BLaER1 treated with 17β-estradiol and CSF1 and Interleukin-3, amounts not matched to agents 10 nM and 100 nM (cell line): ENCODE results near the gene RBFOX1.

Experiments
- H3K27ac ChIP-seq, 11 experiments: shearing (Covaris generic); formaldehyde crosslinking; 2 replicates each; pipeline ENCODE4 v1.8.1; 2022
- H3K27me3 ChIP-seq, 11 experiments: shearing (Covaris generic); formaldehyde crosslinking; 2 replicates each; pipeline ENCODE4 v1.8.1; 2022
- H3K36me3 ChIP-seq, 11 experiments: shearing (Covaris generic); formaldehyde crosslinking; 2 replicates each; pipeline ENCODE4 v1.8.1; 2022
- H3K4me1 ChIP-seq, 10 experiments: shearing (Covaris generic); formaldehyde crosslinking; 2 replicates each; pipeline ENCODE4 v1.8.1; 2022
- H3K4me2 ChIP-seq, 11 experiments: shearing (Covaris generic); formaldehyde crosslinking; 2 replicates each; pipeline ENCODE4 v1.8.1; 2022
- H3K4me3 ChIP-seq, 10 experiments: shearing (Covaris generic); formaldehyde crosslinking; 2 replicates each; pipeline ENCODE4 v1.8.1; 2022
- H3K9ac ChIP-seq, 11 experiments: shearing (Covaris generic); formaldehyde crosslinking; 2 replicates each; pipeline ENCODE4 v1.8.1; 2022
- H3K9me3 ChIP-seq, 11 experiments: shearing (Covaris generic); formaldehyde crosslinking; replicated peaks in 1 of 11; 2 replicates each; pipeline ENCODE4 v1.8.1; 2022
- H4K20me1 ChIP-seq, 11 experiments: shearing (Covaris generic); formaldehyde crosslinking; 2 replicates each; pipeline ENCODE4 v1.8.1; 2022
- Cebpa-rat ChIP-seq, 11 experiments: shearing (Covaris generic); IDR thresholded peaks; 2 replicates each; pipeline ENCODE4 v1.8.1; 2022

RBFOX1 gene

DNA sequence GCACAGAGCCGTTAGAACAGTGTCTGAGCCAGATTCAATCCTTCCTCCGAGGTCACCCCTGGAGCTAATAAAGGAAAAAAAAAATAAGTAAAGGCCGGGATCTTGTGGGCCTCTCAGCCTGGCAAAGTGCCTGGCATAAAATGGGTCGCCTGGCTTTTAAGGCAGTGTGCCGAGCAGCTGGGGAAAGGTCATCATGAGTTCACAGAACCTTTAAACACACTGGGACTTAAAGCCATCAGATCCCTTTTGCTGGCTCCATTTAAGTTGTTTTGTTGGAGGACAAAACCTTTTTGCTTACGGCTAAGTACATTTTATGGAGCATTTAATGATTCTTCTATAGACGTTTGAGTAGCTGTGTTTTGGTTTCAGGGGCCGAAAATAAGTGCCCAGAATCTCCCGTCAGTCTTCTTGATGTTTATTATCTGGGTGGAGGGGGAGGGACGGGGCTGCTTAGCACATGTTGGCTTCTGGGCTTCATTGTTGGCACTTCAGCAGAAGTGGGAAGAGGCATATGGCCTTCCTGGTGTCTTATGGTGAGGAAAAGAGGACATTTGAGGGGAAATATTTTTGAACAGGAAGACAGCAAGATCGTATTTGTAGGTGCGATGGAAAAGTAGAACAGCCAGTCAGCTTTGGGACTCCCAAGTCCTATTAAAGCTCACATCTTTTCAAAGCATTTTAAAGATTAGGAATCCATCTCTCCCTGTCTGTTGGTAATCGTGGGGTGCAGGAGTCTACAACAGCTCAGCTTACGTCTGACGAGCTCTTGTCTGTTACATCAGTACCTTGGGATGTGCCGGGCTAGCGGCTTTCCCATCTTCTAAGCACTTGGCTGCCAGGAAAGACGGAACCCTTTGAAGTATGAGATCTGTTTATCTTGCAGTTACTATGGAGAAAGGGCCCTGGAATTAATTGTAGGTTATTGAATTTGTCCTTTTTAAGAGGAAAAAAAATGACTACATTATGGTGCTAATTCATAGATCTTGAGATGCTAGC, 31.1 kb downstream of the RBFOX1 start:
- H3K9me3 ChIP-seq, result peaks cover 0 to 9% (median 5%) of the 10 kb centered on the region in 11 experiments; a peak in 9 of 22 replicates
- TF ChIP-seq Cebpa-rat (IDR thresholded peaks at IDR 0.05), result no peak
- H4K20me1 ChIP-seq, result no peaks in the 10 kb centered on the region

DNA sequence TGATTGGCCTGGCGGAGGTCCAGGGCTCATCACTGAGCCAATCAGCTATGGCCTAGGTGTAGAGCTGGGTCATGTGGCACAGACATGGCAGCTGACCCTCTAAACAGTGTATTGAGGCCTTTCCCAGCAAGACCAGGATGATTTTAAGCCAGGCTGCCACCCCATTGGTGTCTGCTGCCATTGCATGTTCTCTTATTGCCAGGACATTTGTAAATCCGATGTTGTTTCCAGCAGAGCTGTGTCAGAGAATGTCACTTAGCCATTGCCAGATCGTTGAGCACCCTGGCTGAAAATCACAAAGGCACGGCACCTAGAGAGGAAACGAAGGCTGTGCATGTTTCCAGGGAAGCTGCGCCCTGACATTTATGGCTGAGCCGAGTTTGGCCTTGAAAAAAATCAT, 33.4 kb downstream of the RBFOX1 start:
- Histone ChIP-seq H3K4me2 (peak overlapping the region in 1 of 11 experiments; percentile 7; a peak in 1 of 22 replicates), H3K27me3 (no peaks in the 10 kb centered on the region), H3K36me3 (no peaks in the 10 kb centered on the region), H3K9ac (no peak overlapping the region), H3K4me3 (no peak overlapping the region), H3K4me1 (peaks cover 0 to 7% (median 0%) of the 10 kb centered on the region in 10 experiments; a peak in 2 of 20 replicates), H3K27ac (no peak overlapping the region), H4K20me1 (no peaks in the 10 kb centered on the region), H3K9me3 (peaks cover 0 to 9% (median 5%) of the 10 kb centered on the region in 11 experiments; a peak in 9 of 22 replicates)
- TF ChIP-seq Cebpa-rat (IDR thresholded peaks at IDR 0.05), result no peak

More for the DNA sequence above, 31.1 kb downstream of the RBFOX1 start:
- Histone ChIP-seq H3K36me3 (no peaks in the 10 kb centered on the region), H3K27me3 (no peaks in the 10 kb centered on the region), H3K4me2 (no peak overlapping the region), H3K4me3 (no peak overlapping the region), H3K9ac (no peak overlapping the region), H3K4me1 (peaks cover 0 to 7% (median 0%) of the 10 kb centered on the region in 10 experiments; a peak in 2 of 20 replicates), H3K27ac (no peak overlapping the region)

DNA sequence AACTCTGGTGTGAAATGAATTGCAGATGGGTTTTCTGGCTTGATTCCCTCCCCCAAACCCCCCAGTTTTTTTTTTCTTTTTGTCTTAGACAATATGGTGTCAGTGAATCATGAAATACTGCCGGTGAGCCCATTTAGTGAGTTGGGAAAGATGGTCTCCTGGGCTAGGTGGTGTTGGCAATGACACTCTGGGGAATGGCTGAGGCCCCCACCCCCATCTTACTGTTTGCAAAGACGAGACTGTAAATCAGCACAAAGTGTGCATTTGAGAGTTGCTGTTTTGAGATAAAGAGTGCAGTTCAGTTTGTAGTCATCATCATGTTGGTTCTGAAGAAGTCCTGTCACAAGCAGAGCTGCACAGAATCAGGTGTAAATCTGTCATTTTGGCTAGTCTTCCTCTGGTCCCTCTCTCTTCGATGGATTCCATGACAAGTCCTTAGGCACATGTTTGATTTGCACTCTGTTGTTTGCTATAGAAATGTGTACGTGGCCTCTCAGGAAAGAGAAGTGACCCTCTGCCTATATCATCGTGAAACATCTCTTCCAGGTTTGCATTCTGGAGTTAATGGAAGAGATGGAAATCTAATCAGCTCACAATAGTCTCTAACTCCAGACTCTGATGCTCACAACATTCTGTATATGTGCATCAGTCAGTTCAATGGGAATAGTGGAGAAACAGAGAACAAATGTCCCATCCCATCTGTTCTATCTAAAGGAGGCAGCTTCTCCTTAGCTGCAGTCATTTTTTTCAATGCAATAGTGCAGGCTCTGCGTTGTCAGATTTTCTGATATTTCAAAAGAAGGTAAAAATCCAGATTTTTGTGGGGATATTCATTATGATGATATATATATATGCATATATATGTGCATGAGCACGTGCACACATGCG, 34.6 kb downstream of the RBFOX1 start:
- Histone ChIP-seq H3K9ac (no peak overlapping the region), H3K4me3 (no peak overlapping the region), H3K27ac (no peak overlapping the region), H3K4me1 (peaks cover 0 to 7% (median 0%) of the 10 kb centered on the region in 10 experiments; a peak in 2 of 20 replicates), H3K4me2 (no peak overlapping the region), H4K20me1 (no peaks in the 10 kb centered on the region), H3K9me3 (peaks cover 0 to 9% (median 5%) of the 10 kb centered on the region in 11 experiments; a peak in 9 of 22 replicates), H3K27me3 (no peaks in the 10 kb centered on the region), H3K36me3 (no peaks in the 10 kb centered on the region)
- TF ChIP-seq Cebpa-rat (IDR thresholded peaks at IDR 0.05), result no peak

DNA sequence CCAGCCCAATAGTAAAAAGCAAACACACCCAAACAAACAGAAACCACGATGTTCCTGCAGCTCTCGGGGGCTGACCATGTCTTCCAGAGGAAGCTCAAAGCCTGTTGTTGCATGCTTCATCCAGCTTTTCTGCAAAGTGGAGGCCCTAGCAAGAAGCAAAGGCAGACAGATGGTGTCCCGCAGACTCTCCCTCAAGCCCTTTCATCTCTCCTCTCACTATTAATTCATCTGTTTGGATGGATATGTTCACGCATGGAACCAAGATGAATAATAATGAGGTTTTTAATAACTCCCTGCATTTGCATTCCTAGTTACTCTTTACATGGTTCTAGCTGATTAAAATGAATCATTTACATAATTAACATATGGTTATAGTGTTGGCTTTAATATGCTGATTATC, 36.6 kb downstream of the RBFOX1 start:
- H3K9me3 ChIP-seq, result peaks cover 0 to 9% (median 5%) of the 10 kb centered on the region in 11 experiments; a peak in 9 of 22 replicates

DNA sequence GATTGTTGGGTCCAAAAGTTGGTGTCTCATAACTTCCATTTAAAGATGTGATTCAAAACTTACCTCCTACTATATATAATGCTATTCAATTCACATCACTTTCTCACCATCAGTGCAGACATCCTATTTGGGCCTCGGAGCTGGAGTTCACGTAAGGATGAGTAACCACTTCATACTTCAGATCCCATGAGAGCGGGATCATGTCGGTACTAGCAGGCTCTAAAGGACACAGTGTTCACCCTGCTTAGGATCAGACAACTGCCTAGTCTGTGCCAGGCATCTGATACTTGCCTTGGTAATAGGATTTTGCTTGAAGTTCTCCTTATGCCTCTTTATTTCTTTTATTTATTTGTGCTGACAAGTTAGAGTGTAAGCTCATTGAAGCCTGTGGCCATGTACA, 39.5 kb downstream of the RBFOX1 start:
- no peak for TF ChIP-seq Cebpa-rat (IDR thresholded peaks at IDR 0.05)
- H3K4me2 ChIP-seq, result no peak overlapping the region

More for the DNA sequence above, 36.6 kb downstream of the RBFOX1 start:
- H3K4me3 ChIP-seq, result no peak overlapping the region
- no peaks in the 10 kb centered on the region for H4K20me1 ChIP-seq
- H3K4me1 ChIP-seq, result peaks cover 0 to 7% (median 0%) of the 10 kb centered on the region in 10 experiments; a peak in 2 of 20 replicates
- H3K27me3 ChIP-seq, result no peaks in the 10 kb centered on the region
- H3K9ac ChIP-seq, result no peak overlapping the region
- TF ChIP-seq Cebpa-rat (IDR thresholded peaks at IDR 0.05), result no peak
- no peak overlapping the region for H3K27ac ChIP-seq
- H3K4me2 ChIP-seq, result no peak overlapping the region
- no peaks in the 10 kb centered on the region for H3K36me3 ChIP-seq

DNA sequence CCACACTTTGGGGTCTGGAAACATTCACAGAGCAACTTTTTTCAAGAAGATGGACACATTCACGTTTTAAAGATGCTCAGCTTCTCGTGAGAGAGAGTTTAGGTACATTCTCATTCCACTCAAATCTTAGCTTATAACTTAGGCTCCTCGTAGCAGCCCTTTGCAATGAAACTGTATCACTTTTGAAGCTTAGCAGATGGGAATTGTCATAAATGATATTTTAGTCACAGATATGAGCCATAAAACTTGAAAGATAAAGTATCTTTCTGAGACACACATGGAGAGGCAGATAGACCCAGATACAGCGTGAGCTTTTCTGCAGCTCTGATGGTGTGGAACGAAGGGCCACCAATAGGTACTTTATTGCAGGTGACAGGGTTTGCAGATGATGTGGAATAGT, 41.1 kb downstream of the RBFOX1 start:
- no peak overlapping the region for H3K27ac ChIP-seq
- no peak overlapping the region for H3K9ac ChIP-seq
- H3K27me3 ChIP-seq, result no peaks in the 10 kb centered on the region
- no peaks in the 10 kb centered on the region for H3K36me3 ChIP-seq
- no peaks in the 10 kb centered on the region for H3K9me3 ChIP-seq
- no peaks in the 10 kb centered on the region for H3K4me1 ChIP-seq
- TF ChIP-seq Cebpa-rat (IDR thresholded peaks at IDR 0.05), result no peak
- no peak overlapping the region for H3K4me2 ChIP-seq
- H3K4me3 ChIP-seq, result no peak overlapping the region
- no peaks in the 10 kb centered on the region for H4K20me1 ChIP-seq

More for the DNA sequence above, 39.5 kb downstream of the RBFOX1 start:
- H3K27ac ChIP-seq, result no peak overlapping the region
- H3K36me3 ChIP-seq, result no peaks in the 10 kb centered on the region
- H3K4me1 ChIP-seq, result no peaks in the 10 kb centered on the region
- H3K4me3 ChIP-seq, result no peak overlapping the region
- H3K9me3 ChIP-seq, result no peaks in the 10 kb centered on the region
- no peaks in the 10 kb centered on the region for H4K20me1 ChIP-seq
- no peak overlapping the region for H3K9ac ChIP-seq
- no peaks in the 10 kb centered on the region for H3K27me3 ChIP-seq

DNA sequence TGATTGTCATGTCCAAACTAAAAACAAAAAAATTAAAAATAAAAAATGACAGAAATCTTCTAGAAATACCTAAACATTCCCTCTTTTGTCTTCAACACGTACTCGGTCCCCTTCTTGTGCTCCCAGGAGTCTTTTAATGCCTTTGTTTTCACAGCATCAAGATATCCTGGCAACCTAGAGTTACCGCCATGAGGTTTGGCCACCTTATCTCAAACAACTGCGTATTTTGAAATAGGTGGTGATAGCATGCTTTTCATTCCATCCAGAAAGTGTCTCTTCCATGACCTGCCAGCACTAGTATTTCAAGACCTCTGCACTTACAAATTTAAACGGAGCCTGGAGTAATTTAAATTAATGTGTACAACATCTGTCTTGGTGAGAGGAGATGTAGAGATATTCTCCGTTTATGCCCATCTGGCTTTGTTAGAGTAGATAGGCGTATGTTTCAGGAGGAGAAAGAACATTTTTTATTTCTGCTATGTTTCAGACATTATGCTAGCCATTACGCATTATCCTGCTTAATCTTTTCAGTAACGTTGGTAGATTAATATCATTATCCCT, 42.0 kb downstream of the RBFOX1 start:
- no peak overlapping the region for H3K4me2 ChIP-seq
- H3K4me3 ChIP-seq, result no peak overlapping the region
- no peaks in the 10 kb centered on the region for H3K9me3 ChIP-seq
- no peaks in the 10 kb centered on the region for H4K20me1 ChIP-seq
- H3K9ac ChIP-seq, result no peak overlapping the region
- H3K36me3 ChIP-seq, result no peaks in the 10 kb centered on the region
- no peaks in the 10 kb centered on the region for H3K27me3 ChIP-seq
- no peak for TF ChIP-seq Cebpa-rat (IDR thresholded peaks at IDR 0.05)
- H3K4me1 ChIP-seq, result no peaks in the 10 kb centered on the region
- H3K27ac ChIP-seq, result no peak overlapping the region

DNA sequence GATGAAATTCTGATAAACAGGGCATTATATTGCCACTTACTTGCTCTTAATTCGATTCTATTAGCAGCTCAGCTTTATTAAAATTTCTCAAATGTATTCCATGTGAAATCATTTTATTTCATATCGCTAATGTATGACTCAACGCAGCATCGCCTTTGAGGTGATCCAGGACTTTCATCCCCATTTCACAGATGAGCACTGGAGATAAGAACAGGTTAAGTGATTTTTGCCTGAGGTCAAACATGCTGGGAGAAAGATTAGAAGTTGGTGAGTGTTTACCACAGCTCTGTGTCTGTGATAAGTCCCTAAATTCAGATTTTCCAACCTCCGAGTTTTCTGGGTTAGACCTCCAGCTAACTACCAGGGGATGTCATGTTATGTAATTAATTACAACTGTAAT, 43.6 kb downstream of the RBFOX1 start:
- no peak overlapping the region for H3K4me3 ChIP-seq
- no peaks in the 10 kb centered on the region for H4K20me1 ChIP-seq
- no peak overlapping the region for H3K27ac ChIP-seq
- no peaks in the 10 kb centered on the region for H3K4me1 ChIP-seq
- H3K36me3 ChIP-seq, result no peaks in the 10 kb centered on the region
- H3K9me3 ChIP-seq, result no peaks in the 10 kb centered on the region
- no peak for TF ChIP-seq Cebpa-rat (IDR thresholded peaks at IDR 0.05)
- H3K9ac ChIP-seq, result no peak overlapping the region
- no peak overlapping the region for H3K4me2 ChIP-seq
- no peaks in the 10 kb centered on the region for H3K27me3 ChIP-seq

DNA sequence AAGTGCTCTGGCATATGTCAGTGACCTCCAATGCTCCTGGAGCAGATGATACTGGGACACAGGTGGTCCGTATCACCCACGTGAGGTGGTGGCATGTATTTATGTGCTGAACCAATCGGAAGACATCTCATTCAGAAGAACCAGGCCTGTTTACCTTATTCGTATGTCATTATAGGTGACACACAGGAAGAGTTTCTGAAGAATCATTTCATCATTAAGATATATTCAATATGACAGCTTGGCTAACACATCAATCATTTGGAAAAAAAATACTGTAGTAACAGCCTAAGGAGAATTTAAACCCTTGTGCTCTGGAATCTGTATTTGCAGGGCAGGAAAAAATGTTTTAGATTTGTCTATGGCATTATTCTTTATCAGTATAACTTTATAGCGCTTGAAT, 44.6 kb downstream of the RBFOX1 start:
- Histone ChIP-seq H3K36me3 (no peaks in the 10 kb centered on the region), H3K4me3 (no peak overlapping the region), H4K20me1 (no peaks in the 10 kb centered on the region), H3K4me2 (no peak overlapping the region), H3K27me3 (no peaks in the 10 kb centered on the region), H3K9ac (no peak overlapping the region), H3K4me1 (no peaks in the 10 kb centered on the region), H3K9me3 (no peaks in the 10 kb centered on the region), H3K27ac (no peak overlapping the region)
- no peak for TF ChIP-seq Cebpa-rat (IDR thresholded peaks at IDR 0.05)
